Measurements from ENCODE around the gene SEMG2. TPM values are rescaled to one million over a fixed set of nuclear protein-coding genes. Genes with fewer than 3 reads are reported as not detected.

The SEMG2 gene
- polyA plus RNA-seq, 1 of the 3 experiments (the other 2 are of a cell fraction) = not detected

GRCh38 chr20:45191926-45192325, 29.2 kb upstream of the SEMG2 start:
- 24% methylated on average over 3 of the region's 3 CpGs for WGBS (ENCODE audit: low lambda C conversion rate)
- H3K9me2 ChIP-seq = no peaks in the 10 kb centered on the region
- H3K27me3 ChIP-seq (ENCODE audit: insufficient read depth) = peaks cover 11% of the 10 kb centered on the region; the same call in 1 of the 2 replicates
- ChIA-PET CTCF (interaction anchor here (0.9 kb wide), 1 partner anchor 53 kb away, joined by 3 read pairs; no protein-coding TSS in a partner anchor), POLR2A (no interaction called here)
- no peak overlapping the region for H3K9ac ChIP-seq
- no peak for DNase-seq
- no peaks in the 10 kb centered on the region for H3F3A ChIP-seq (replicated peaks; ENCODE audit: insufficient read depth)
- no peak overlapping the region for H2AFZ ChIP-seq (ENCODE audit: low read depth)
- H3K4me1 ChIP-seq (ENCODE audit: control insufficient read depth in 1 of 2, insufficient read depth in 2 of 2, low read depth in 1 of 2, low read length in 1 of 2) = no peaks in the 10 kb centered on the region
- no peak overlapping the region for H3K4me3 ChIP-seq (ENCODE audit: low read depth in 2 of 2, low read length in 1 of 2)
- no peaks in the 10 kb centered on the region for H3K79me2 ChIP-seq (ENCODE audit: insufficient read depth)
- H3K4me2 ChIP-seq = no peak overlapping the region
- H3K36me3 ChIP-seq (replicated peaks in 1 of 2; ENCODE audit: control insufficient read depth in 1 of 2, insufficient read depth in 2 of 2, low read length in 1 of 2) = no peaks in the 10 kb centered on the region
- no peak overlapping the region for H3K27ac ChIP-seq (ENCODE audit: low read depth in 2 of 2, low read length in 1 of 2)
- TF ChIP-seq TCF12 (IDR thresholded peaks at IDR 0.05) (no peak), SMC3 (IDR thresholded peaks at IDR 0.05; ENCODE audit: low read depth, low read length) (no peak), RXRA (IDR thresholded peaks at IDR 0.05; ENCODE audit: borderline replicate concordance, low read depth) (no peak), CTCF (IDR thresholded peaks at IDR 0.05) (no peak), NFIC (IDR thresholded peaks at IDR 0.05; ENCODE audit: borderline replicate concordance) (no peak), RAD21 (IDR thresholded peaks at IDR 0.05; ENCODE audit: low read length) (no peak), FOSL2 (IDR thresholded peaks at IDR 0.05; ENCODE audit: borderline replicate concordance, low read depth) (no peak), GABPA (IDR thresholded peaks at IDR 0.05; ENCODE audit: low read depth) (no peak), GATA2 (CRISPR knock-in tag; IDR thresholded peaks at IDR 0.05) (no peak), EP300 (IDR thresholded peaks at IDR 0.05; ENCODE audit: borderline replicate concordance in 1 of 2, low read depth in 1 of 2, low read length in 1 of 2) (no peak), PBX3 (IDR thresholded peaks at IDR 0.05) (no peak), JUND (IDR thresholded peaks at IDR 0.05) (no peak), RCOR1 (IDR thresholded peaks at IDR 0.05; ENCODE audit: low read length) (no peak), SIN3A (IDR thresholded peaks at IDR 0.05; ENCODE audit: borderline replicate concordance, low read depth, low read length) (no peak), REST (IDR thresholded peaks at IDR 0.05; ENCODE audit: low read depth, low read length) (no peak), RFX5 (IDR thresholded peaks at IDR 0.05; ENCODE audit: low read length) (no peak), TAF1 (IDR thresholded peaks at IDR 0.05; ENCODE audit: borderline replicate concordance, low read depth, low read length) (no peak), MEF2A (IDR thresholded peaks at IDR 0.05; ENCODE audit: borderline replicate concordance, low read depth) (no peak)
- TF ChIP-seq, protein P1, sequence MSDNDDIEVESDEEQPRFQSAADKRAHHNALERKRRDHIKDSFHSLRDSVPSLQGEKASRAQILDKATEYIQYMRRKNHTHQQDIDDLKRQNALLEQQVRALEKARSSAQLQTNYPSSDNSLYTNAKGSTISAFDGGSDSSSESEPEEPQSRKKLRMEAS (IDR thresholded peaks at IDR 0.05; ENCODE audit: low read depth) = no peak
- TF ChIP-seq, protein P2, sequence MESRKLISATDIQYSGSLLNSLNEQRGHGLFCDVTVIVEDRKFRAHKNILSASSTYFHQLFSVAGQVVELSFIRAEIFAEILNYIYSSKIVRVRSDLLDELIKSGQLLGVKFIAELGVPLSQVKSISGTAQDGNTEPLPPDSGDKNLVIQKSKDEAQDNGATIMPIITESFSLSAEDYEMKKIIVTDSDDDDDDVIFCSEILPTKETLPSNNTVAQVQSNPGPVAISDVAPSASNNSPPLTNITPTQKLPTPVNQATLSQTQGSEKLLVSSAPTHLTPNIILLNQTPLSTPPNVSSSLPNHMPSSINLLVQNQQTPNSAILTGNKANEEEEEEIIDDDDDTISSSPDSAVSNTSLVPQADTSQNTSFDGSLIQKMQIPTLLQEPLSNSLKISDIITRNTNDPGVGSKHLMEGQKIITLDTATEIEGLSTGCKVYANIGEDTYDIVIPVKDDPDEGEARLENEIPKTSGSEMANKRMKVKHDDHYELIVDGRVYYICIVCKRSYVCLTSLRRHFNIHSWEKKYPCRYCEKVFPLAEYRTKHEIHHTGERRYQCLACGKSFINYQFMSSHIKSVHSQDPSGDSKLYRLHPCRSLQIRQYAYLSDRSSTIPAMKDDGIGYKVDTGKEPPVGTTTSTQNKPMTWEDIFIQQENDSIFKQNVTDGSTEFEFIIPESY (IDR thresholded peaks at IDR 0.05; ENCODE audit: borderline replicate concordance, low read depth) = no peak
- no peaks in the 10 kb centered on the region for H3K9me3 ChIP-seq
- H4K20me1 ChIP-seq (ENCODE audit: insufficient read depth) = no peaks in the 10 kb centered on the region
